ENCODE results near the gene MACF1.
A peak's percentile ranks its signal among the peaks of the same experiment; 100 is the strongest.

MACF1 gene

GRCh38 chr1:39397487-39397886, 193.0 kb downstream of the MACF1 start:
- DNase-seq: no peak

- DNase-seq: peak; percentile 51
Observed at GRCh38 chr1:39398278-39399021, 194.0 kb downstream of the MACF1 start.

- no peak for DNase-seq
Observed at GRCh38 chr1:39401106-39401505, 196.6 kb downstream of the MACF1 start.

GRCh38 chr1:39404876-39405275, 200.4 kb downstream of the MACF1 start:
- no peak for DNase-seq

GRCh38 chr1:39405358-39405757, 200.9 kb downstream of the MACF1 start:
- DNase-seq: no peak

GRCh38 chr1:39406533-39407450, 202.3 kb downstream of the MACF1 start:
- DNase-seq: no peak

- DNase-seq: no peak
Observed at GRCh38 chr1:39407510-39407895, 203.0 kb downstream of the MACF1 start.

GRCh38 chr1:39407896-39408640, 203.6 kb downstream of the MACF1 start:
- no peak for DNase-seq

GRCh38 chr1:39408641-39409054, 204.2 kb downstream of the MACF1 start:
- DNase-seq: peak; percentile 81

- DNase-seq: no peak
Observed at GRCh38 chr1:39409055-39409816, 204.7 kb downstream of the MACF1 start.

GRCh38 chr1:39410915-39411436, 206.5 kb downstream of the MACF1 start:
- peak; percentile 27 for DNase-seq

- DNase-seq: no peak
Observed at GRCh38 chr1:39411526-39412478, 207.3 kb downstream of the MACF1 start.

GRCh38 chr1:39412892-39413291, 208.4 kb downstream of the MACF1 start:
- no peak for DNase-seq

GRCh38 chr1:39413902-39414528, 209.5 kb downstream of the MACF1 start:
- DNase-seq: peak; percentile 20

GRCh38 chr1:39415553-39415952, 211.1 kb downstream of the MACF1 start:
- DNase-seq: no peak

- DNase-seq: no peak
Observed at GRCh38 chr1:39416609-39417008, 212.1 kb downstream of the MACF1 start.

- no peak for DNase-seq
Observed at GRCh38 chr1:39418236-39418635, 213.7 kb downstream of the MACF1 start.

GRCh38 chr1:39420493-39420892, 216.0 kb downstream of the MACF1 start:
- no peak for DNase-seq

GRCh38 chr1:39422614-39423013, 218.1 kb downstream of the MACF1 start:
- DNase-seq: no peak

GRCh38 chr1:39425151-39425550, 220.7 kb downstream of the MACF1 start:
- DNase-seq: no peak

- no peak for DNase-seq
Observed at GRCh38 chr1:39425634-39426033, 221.1 kb downstream of the MACF1 start.
